GM11168 (cell line): Measurements from ENCODE around the gene ARHGAP33.

Source experiments
- in situ Hi-C: fragments of 300-500 bp; cut with MboI; formaldehyde crosslinking; loops from one replicate; pipeline ENCODE4 v1.12.0; 2022; ENCODE audit warnings: low sequenced_read_pairs; ENCODE audit not compliant: unreplicated experiment

ARHGAP33 gene

GRCh38 chr19:35740108-35740422 is 35.3 kb upstream of the ARHGAP33 start:
- in situ Hi-C loops = no loop called here

- in situ Hi-C loops = no loop called here
Measured at GRCh38 chr19:35740423-35741202, 34.8 kb upstream of the ARHGAP33 start.

GRCh38 chr19:35741203-35741515 is 34.2 kb upstream of the ARHGAP33 start:
- in situ Hi-C loops = no loop called here

GRCh38 chr19:35742121-35742724 is 33.1 kb upstream of the ARHGAP33 start, which contains the start of gene IGFLR1:
Gene IGFLR1, minus strand, starts transcription at chr19:35742452. Its CDS starts 1,272 bp downstream, at chr19:35741180.
- in situ Hi-C loops = no loop called here

- in situ Hi-C loops = no loop called here
Measured at GRCh38 chr19:35743640-35744429, 31.5 kb upstream of the ARHGAP33 start.

- in situ Hi-C loops = no loop called here
Measured at GRCh38 chr19:35744430-35745327, 30.7 kb upstream of the ARHGAP33 start.

- in situ Hi-C loops = no loop called here
Measured at GRCh38 chr19:35745328-35746086, 29.9 kb upstream of the ARHGAP33 start, which contains the start of the genes PSENEN and U2AF1L4. Gene PSENEN, plus strand, starts transcription at chr19:35745651. Its CDS starts 280 bp downstream, at chr19:35745931. Gene U2AF1L4, minus strand, starts transcription at chr19:35745418. Its CDS starts 27 bp downstream, at chr19:35745391.

GRCh38 chr19:35746087-35746462 is 29.3 kb upstream of the ARHGAP33 start:
- in situ Hi-C loops = no loop called here

GRCh38 chr19:35746531-35746930 is 28.8 kb upstream of the ARHGAP33 start:
- in situ Hi-C loops = no loop called here

- in situ Hi-C loops = no loop called here
Measured at GRCh38 chr19:35748106-35749020, 27.0 kb upstream of the ARHGAP33 start, which contains the start of gene LIN37. Gene LIN37, plus strand, starts transcription at chr19:35748576. Its CDS starts 149 bp downstream, at chr19:35748725.

- in situ Hi-C loops = no loop called here
Measured at GRCh38 chr19:35750167-35750566, 25.2 kb upstream of the ARHGAP33 start.

GRCh38 chr19:35751839-35752745 is 23.3 kb upstream of the ARHGAP33 start:
- in situ Hi-C loops = no loop called here

GRCh38 chr19:35752746-35753350 is 22.5 kb upstream of the ARHGAP33 start:
- in situ Hi-C loops = no loop called here

- in situ Hi-C loops = no loop called here
Measured at GRCh38 chr19:35753634-35754369, 21.6 kb upstream of the ARHGAP33 start.

- in situ Hi-C loops = no loop called here
Measured at GRCh38 chr19:35754370-35755130, 20.8 kb upstream of the ARHGAP33 start.
